ENCODE results near the gene RBM20. TPM values are rescaled to one million over a fixed set of nuclear protein-coding genes. Genes with fewer than 3 reads are reported as not detected.

The RBM20 gene
- total and polyA plus RNA-seq, 2 experiments from 2014 or later, result 0.05 to 0.17 TPM

DNA sequence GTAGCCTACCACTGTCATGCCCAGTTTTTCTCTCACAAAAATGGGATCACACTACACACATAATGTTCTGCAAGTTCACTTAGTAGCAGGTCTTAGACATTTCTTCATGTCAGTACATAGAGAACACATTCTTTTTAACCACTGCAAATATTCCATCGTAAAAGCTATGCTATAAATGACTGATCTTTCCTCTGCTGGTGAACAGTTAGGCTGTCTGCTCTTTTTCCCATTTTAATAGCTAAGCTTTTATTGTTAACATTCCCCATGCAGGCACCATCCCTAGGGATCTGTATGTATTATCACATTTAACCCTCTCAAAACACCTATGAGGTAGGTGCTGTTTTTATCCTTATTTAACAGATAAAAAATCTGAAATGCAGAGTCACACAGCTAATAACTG is 181.4 kb downstream of the RBM20 start:
- no peaks in the 10 kb centered on the region for H3K36me3 Mint-ChIP-seq (ENCODE audit: low read depth)
- Histone ChIP-seq H3K4me2 (no peak overlapping the region), H3K36me3 (ENCODE audit: insufficient read depth) (no peaks in the 10 kb centered on the region), H3K79me2 (replicated peaks; ENCODE audit: insufficient read depth) (no peaks in the 10 kb centered on the region), H3K27me3 (ENCODE audit: insufficient read depth) (no peaks in the 10 kb centered on the region), H3K4me1 (ENCODE audit: insufficient read depth) (peaks cover 17% of the 10 kb centered on the region), H4K20me1 (replicated peaks; ENCODE audit: insufficient read depth) (no peaks in the 10 kb centered on the region), H3K4me3 (no peak overlapping the region), H3K9me2 (ENCODE audit: insufficient read depth) (no peaks in the 10 kb centered on the region), H3K27ac (ENCODE audit: low read depth) (no peak overlapping the region), H3F3A (replicated peaks; ENCODE audit: low read depth) (no peaks in the 10 kb centered on the region), H2AFZ (no peak overlapping the region)
- H3K27me3 Mint-ChIP-seq (ENCODE audit: insufficient read depth, low read depth, poor library complexity), result peaks cover 11% of the 10 kb centered on the region
- H3K27ac Mint-ChIP-seq, result no peak overlapping the region
- ATAC-seq (no peak), DNase-seq (ENCODE audit: low spot score) (no peak)
- H3K9me3 Mint-ChIP-seq, result no peaks in the 10 kb centered on the region
- peaks cover 25% of the 10 kb centered on the region for H3K4me1 Mint-ChIP-seq
- TF ChIP-seq EZH2phosphoT487 (IDR thresholded peaks at IDR 0.05; ENCODE audit: unreplicated experiment), result no peak
- TF ChIP-seq EZH2 (IDR thresholded peaks at IDR 0.05; ENCODE audit: low read depth, unreplicated experiment), result no peak
- TF ChIP-seq JUNB (IDR thresholded peaks at IDR 0.05; ENCODE audit: unreplicated experiment), result no peak
- no peak for TF ChIP-seq ZNF331 (CRISPR knock-in tag; IDR thresholded peaks at IDR 0.05; ENCODE audit: low read depth)
- TF ChIP-seq, protein P1, sequence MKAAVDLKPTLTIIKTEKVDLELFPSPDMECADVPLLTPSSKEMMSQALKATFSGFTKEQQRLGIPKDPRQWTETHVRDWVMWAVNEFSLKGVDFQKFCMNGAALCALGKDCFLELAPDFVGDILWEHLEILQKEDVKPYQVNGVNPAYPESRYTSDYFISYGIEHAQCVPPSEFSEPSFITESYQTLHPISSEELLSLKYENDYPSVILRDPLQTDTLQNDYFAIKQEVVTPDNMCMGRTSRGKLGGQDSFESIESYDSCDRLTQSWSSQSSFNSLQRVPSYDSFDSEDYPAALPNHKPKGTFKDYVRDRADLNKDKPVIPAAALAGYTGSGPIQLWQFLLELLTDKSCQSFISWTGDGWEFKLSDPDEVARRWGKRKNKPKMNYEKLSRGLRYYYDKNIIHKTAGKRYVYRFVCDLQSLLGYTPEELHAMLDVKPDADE (IDR thresholded peaks at IDR 0.05), result no peak
- no peak overlapping the region for H3K4me3 Mint-ChIP-seq

DNA sequence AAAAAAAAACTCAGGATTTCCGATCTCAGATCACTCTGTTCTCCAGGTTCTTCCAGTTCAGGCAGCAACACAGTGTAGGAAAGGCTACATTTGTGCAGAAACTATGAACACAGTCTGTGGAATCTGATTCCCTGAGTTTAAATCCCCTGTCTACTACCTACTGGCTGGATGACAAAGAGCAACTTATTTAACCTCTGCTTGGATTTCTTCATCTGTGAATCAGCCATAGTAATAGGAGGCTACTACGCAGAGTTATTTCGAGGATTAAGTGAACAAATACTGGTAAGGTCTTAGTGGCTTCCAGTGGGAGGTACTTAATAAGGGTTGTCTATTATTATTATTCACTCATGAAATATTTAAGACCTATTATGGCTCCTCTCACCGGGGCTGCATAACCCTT is 183.3 kb downstream of the RBM20 start:
- H3K79me2 ChIP-seq (replicated peaks; ENCODE audit: insufficient read depth), result no peaks in the 10 kb centered on the region
- Mint-ChIP-seq H3K4me1 (peaks cover 18% of the 10 kb centered on the region), H3K4me3 (no peak overlapping the region), H3K36me3 (ENCODE audit: low read depth) (no peaks in the 10 kb centered on the region), H3K9me3 (no peaks in the 10 kb centered on the region), H3K27me3 (ENCODE audit: insufficient read depth, low read depth, poor library complexity) (peaks cover 11% of the 10 kb centered on the region), H3K27ac (no peak overlapping the region)
- H2AFZ ChIP-seq, result no peak overlapping the region
- H3K27ac ChIP-seq (ENCODE audit: low read depth), result no peak overlapping the region
- H3F3A ChIP-seq (replicated peaks; ENCODE audit: low read depth), result no peaks in the 10 kb centered on the region
- DNase-seq (ENCODE audit: low spot score) (no peak), ATAC-seq (no peak)
- H3K9me2 ChIP-seq (ENCODE audit: insufficient read depth), result no peaks in the 10 kb centered on the region
- peaks cover 17% of the 10 kb centered on the region for H3K4me1 ChIP-seq (ENCODE audit: insufficient read depth)
- no peak for TF ChIP-seq STAT1 (IDR thresholded peaks at IDR 0.05; ENCODE audit: unreplicated experiment)
- no peak for TF ChIP-seq JUNB (IDR thresholded peaks at IDR 0.05; ENCODE audit: unreplicated experiment)
- TF ChIP-seq, protein P2, sequence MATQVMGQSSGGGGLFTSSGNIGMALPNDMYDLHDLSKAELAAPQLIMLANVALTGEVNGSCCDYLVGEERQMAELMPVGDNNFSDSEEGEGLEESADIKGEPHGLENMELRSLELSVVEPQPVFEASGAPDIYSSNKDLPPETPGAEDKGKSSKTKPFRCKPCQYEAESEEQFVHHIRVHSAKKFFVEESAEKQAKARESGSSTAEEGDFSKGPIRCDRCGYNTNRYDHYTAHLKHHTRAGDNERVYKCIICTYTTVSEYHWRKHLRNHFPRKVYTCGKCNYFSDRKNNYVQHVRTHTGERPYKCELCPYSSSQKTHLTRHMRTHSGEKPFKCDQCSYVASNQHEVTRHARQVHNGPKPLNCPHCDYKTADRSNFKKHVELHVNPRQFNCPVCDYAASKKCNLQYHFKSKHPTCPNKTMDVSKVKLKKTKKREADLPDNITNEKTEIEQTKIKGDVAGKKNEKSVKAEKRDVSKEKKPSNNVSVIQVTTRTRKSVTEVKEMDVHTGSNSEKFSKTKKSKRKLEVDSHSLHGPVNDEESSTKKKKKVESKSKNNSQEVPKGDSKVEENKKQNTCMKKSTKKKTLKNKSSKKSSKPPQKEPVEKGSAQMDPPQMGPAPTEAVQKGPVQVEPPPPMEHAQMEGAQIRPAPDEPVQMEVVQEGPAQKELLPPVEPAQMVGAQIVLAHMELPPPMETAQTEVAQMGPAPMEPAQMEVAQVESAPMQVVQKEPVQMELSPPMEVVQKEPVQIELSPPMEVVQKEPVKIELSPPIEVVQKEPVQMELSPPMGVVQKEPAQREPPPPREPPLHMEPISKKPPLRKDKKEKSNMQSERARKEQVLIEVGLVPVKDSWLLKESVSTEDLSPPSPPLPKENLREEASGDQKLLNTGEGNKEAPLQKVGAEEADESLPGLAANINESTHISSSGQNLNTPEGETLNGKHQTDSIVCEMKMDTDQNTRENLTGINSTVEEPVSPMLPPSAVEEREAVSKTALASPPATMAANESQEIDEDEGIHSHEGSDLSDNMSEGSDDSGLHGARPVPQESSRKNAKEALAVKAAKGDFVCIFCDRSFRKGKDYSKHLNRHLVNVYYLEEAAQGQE (IDR thresholded peaks at IDR 0.05; ENCODE audit: unreplicated experiment), result no peak
- no peak for TF ChIP-seq ZNF331 (CRISPR knock-in tag; IDR thresholded peaks at IDR 0.05; ENCODE audit: low read depth)
- no peak for TF ChIP-seq NANOG (IDR thresholded peaks at IDR 0.05; ENCODE audit: borderline replicate concordance)
- TF ChIP-seq POLR2AphosphoS5 (IDR thresholded peaks at IDR 0.05; ENCODE audit: low read depth), result no peak
- TF ChIP-seq EZH2phosphoT487 (IDR thresholded peaks at IDR 0.05; ENCODE audit: unreplicated experiment), result no peak
- TF ChIP-seq, protein P3, sequence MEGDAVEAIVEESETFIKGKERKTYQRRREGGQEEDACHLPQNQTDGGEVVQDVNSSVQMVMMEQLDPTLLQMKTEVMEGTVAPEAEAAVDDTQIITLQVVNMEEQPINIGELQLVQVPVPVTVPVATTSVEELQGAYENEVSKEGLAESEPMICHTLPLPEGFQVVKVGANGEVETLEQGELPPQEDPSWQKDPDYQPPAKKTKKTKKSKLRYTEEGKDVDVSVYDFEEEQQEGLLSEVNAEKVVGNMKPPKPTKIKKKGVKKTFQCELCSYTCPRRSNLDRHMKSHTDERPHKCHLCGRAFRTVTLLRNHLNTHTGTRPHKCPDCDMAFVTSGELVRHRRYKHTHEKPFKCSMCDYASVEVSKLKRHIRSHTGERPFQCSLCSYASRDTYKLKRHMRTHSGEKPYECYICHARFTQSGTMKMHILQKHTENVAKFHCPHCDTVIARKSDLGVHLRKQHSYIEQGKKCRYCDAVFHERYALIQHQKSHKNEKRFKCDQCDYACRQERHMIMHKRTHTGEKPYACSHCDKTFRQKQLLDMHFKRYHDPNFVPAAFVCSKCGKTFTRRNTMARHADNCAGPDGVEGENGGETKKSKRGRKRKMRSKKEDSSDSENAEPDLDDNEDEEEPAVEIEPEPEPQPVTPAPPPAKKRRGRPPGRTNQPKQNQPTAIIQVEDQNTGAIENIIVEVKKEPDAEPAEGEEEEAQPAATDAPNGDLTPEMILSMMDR (conservative IDR thresholded peaks at IDR 0.05; ENCODE audit: low read depth in 2 of 2), result no peak
- TF ChIP-seq CREB1 (CRISPR knock-in tag; IDR thresholded peaks at IDR 0.05; ENCODE audit: low read depth), result no peak
- H4K20me1 ChIP-seq (replicated peaks; ENCODE audit: insufficient read depth), result no peaks in the 10 kb centered on the region
- H3K27me3 ChIP-seq (ENCODE audit: insufficient read depth), result no peaks in the 10 kb centered on the region
- no peaks in the 10 kb centered on the region for H3K36me3 ChIP-seq (ENCODE audit: insufficient read depth)
- no peak overlapping the region for H3K4me3 ChIP-seq
- H3K4me2 ChIP-seq, result no peak overlapping the region

All from GM23338 (cell line).